Stomach (tissue), 4 donors: Measurements from ENCODE around the gene MICALL2.

Experiments
- POLR2A ChIP-seq, 4 donors: fragments of 450-650 bp; IDR thresholded peaks; one replicate each; pipeline ENCODE4 v1.6.1; 2016; ENCODE audit warnings: antibody characterized with exemption in 4 of 4, control low read depth in 2 of 4, mild to moderate bottlenecking in 1 of 4, moderate library complexity in 1 of 4
- POLR2AphosphoS5 ChIP-seq, 3 donors: sonication (generic); formaldehyde crosslinking; IDR thresholded peaks; one replicate each; pipeline ENCODE4 v1.6.1; 2016; ENCODE audit warnings: antibody characterized with exemption in 3 of 3
- TF ChIP-seq, protein P1 (sequence below), 7 experiments: fragments of 450-650 bp in 4 of 7; fragments of 200-600 bp in 3 of 7; sonication (generic) in 3 of 7; IDR thresholded peaks; one replicate each; pipeline ENCODE4 v1.5.1; 2016 to 2019; ENCODE audit warnings: antibody characterized with exemption in 7 of 7, control low read depth in 2 of 7, mild to moderate bottlenecking in 1 of 7

DNA sequence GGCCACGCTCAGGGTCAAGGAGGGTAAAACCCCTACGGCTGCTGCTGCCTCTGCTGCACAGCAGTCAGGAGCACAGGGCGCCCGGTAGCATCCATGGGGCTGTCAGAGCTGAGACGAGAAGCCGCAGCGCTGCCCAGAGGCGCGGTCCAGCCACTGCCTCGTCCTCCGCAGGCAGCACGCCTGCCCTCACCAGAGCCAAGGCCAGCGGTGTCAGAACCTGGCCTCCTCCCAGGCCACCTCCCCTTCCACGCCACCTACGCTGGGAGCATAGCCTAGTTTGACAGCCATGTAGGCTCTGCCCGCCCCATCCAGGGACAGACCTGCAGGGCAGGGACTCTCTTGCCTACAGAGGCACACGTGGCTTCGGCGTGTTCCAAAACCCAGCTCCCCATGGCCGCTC, 28.7 kb upstream of the MICALL2 start:
- no peak for TF ChIP-seq POLR2AphosphoS5 (IDR thresholded peaks at IDR 0.05)
- TF ChIP-seq POLR2A (IDR thresholded peaks at IDR 0.05): no peak
- TF ChIP-seq, protein P1, sequence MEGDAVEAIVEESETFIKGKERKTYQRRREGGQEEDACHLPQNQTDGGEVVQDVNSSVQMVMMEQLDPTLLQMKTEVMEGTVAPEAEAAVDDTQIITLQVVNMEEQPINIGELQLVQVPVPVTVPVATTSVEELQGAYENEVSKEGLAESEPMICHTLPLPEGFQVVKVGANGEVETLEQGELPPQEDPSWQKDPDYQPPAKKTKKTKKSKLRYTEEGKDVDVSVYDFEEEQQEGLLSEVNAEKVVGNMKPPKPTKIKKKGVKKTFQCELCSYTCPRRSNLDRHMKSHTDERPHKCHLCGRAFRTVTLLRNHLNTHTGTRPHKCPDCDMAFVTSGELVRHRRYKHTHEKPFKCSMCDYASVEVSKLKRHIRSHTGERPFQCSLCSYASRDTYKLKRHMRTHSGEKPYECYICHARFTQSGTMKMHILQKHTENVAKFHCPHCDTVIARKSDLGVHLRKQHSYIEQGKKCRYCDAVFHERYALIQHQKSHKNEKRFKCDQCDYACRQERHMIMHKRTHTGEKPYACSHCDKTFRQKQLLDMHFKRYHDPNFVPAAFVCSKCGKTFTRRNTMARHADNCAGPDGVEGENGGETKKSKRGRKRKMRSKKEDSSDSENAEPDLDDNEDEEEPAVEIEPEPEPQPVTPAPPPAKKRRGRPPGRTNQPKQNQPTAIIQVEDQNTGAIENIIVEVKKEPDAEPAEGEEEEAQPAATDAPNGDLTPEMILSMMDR (IDR thresholded peaks at IDR 0.05): no peak
